Caco-2 (cell line): Measurements from ENCODE around the gene RNMT. TPM values are rescaled to one million over a fixed set of nuclear protein-coding genes. Genes with fewer than 3 reads are reported as not detected.

ENCODE experiments used
- BruUV-seq: library from RNA; stranded (reverse); fragments of 400-500 nt; replicated peaks from 2 replicates; lab custom pipeline; 2021; lab: Mats Ljungman, UMichigan
- CTCF ChIA-PET: fragments of 300-600 bp; sonication (Branson Sonifier 250); formaldehyde crosslinking; loops from one replicate; lab custom pipeline; 2022; ENCODE audit warnings: antibody characterized with exemption; lab: Charles Lee
- POLR2A ChIA-PET: fragments of 300-600 bp; sonication (Branson Sonifier 250); formaldehyde crosslinking; loops from one replicate; lab custom pipeline; 2022; ENCODE audit warnings: antibody characterized with exemption; lab: Charles Lee
- DNase-seq, 2 experiments: peaks; one replicate each; pipeline versions ENCODE4 v3.0.0 to v3.0.0-alpha.2; 2020 to 2022
- H3K27me3 ChIP-seq: replicated peaks from 2 replicates; pipeline ENCODE4 v1.6.0; 2011; ENCODE audit warnings: low read length; ENCODE audit not compliant: control insufficient read depth, insufficient read depth
- H3K36me3 ChIP-seq: 2 replicates; pipeline ENCODE4 v1.5.1; 2011; ENCODE audit warnings: low read length; ENCODE audit not compliant: control insufficient read depth, insufficient read depth
- H3K4me1 ChIP-seq: fragments of 250-450 bp; sonication (Bioruptor Pico); 2 replicates; pipeline ENCODE4 v1.5.1; 2020; ENCODE audit warnings: mild to moderate bottlenecking
- H3K4me3 ChIP-seq: 2 replicates; pipeline ENCODE4 v1.5.1; 2011; ENCODE audit warnings: low read depth, mild to moderate bottlenecking, control low read depth, low read length
- H3K9me3 ChIP-seq: fragments of 250-450 bp; sonication (Bioruptor Pico); 2 replicates; pipeline ENCODE4 v1.5.1; 2020; ENCODE audit warnings: mild to moderate bottlenecking, moderate library complexity
- H3K27ac Mint-ChIP-seq: one replicate; pipeline ENCODE4 v1.8.0; 2022; ENCODE audit warnings: mixed read lengths; ENCODE audit not compliant: unreplicated experiment
- H3K27me3 Mint-ChIP-seq: one replicate; pipeline ENCODE4 v1.8.0; 2022; ENCODE audit warnings: mixed read lengths; ENCODE audit not compliant: insufficient read depth, unreplicated experiment
- H3K36me3 Mint-ChIP-seq: one replicate; pipeline ENCODE4 v1.8.0; 2022; ENCODE audit warnings: mild to moderate bottlenecking, mixed read lengths; ENCODE audit not compliant: insufficient read depth, unreplicated experiment
- H3K4me1 Mint-ChIP-seq: one replicate; pipeline ENCODE4 v1.8.0; 2022; ENCODE audit warnings: low read depth, mixed read lengths; ENCODE audit not compliant: unreplicated experiment
- H3K4me3 Mint-ChIP-seq: one replicate; pipeline ENCODE4 v1.8.0; 2022; ENCODE audit warnings: mild to moderate bottlenecking, moderate library complexity, mixed read lengths; ENCODE audit not compliant: unreplicated experiment
- H3K9me3 Mint-ChIP-seq: one replicate; pipeline ENCODE4 v1.8.0; 2022; ENCODE audit warnings: mixed read lengths; ENCODE audit not compliant: unreplicated experiment
- CTCF ChIP-seq, 2 experiments: fragments of 200-600 bp in 1 of 2; IDR thresholded peaks; 1 replicate in 1 of 2; 2 replicates in 1 of 2; pipeline versions ENCODE4 v1.5.1 to v1.8.0; 2011 to 2022; ENCODE audit warnings: antibody characterized with exemption in 1 of 2, control low read depth in 1 of 2, inconsistent platforms in 1 of 2, low read depth in 1 of 2, low read length in 1 of 2, mild to moderate bottlenecking in 1 of 2, moderate library complexity in 1 of 2; ENCODE audit not compliant: insufficient read depth in 1 of 2, severe bottlenecking in 1 of 2, unreplicated experiment in 1 of 2
- intact Hi-C: fragments of 100-400 bp; cut with micrococcal nuclease; formaldehyde crosslinking; loops from one replicate; pipeline ENCODE4 v1.10.0; 2022; ENCODE audit not compliant: unreplicated experiment
- total RNA-seq: library from RNA; stranded (reverse); gene quantifications from 2 replicates; pipeline ENCODE4 v1.2.3, GENCODE V29; 2022

RNMT gene
- total RNA-seq, 1 experiment from 2014 or later: 36.5 TPM

GRCh38 chr18:13730481-13730880 lies 4.0 kb downstream of the RNMT start:
- no peak overlapping the region for H3K27ac Mint-ChIP-seq
- intact Hi-C loops: no loop called here
- peaks cover 9% of the 10 kb centered on the region for H3K4me1 Mint-ChIP-seq
- no peaks in the 10 kb centered on the region for H3K9me3 Mint-ChIP-seq
- Histone ChIP-seq H3K9me3 (no peaks in the 10 kb centered on the region), H3K4me1 (no peaks in the 10 kb centered on the region), H3K27me3 (no peaks in the 10 kb centered on the region), H3K36me3 (no peaks in the 10 kb centered on the region), H3K4me3 (no peak overlapping the region)
- ChIA-PET CTCF (no interaction called here), POLR2A (no interaction called here)
- TF ChIP-seq CTCF (IDR thresholded peaks at IDR 0.05; ENCODE audit: insufficient read depth in 1 of 2, low read depth in 1 of 2, low read length in 1 of 2, severe bottlenecking in 1 of 2, unreplicated experiment in 1 of 2): no peak
- no peak overlapping the region for H3K4me3 Mint-ChIP-seq
- no peak for DNase-seq
- H3K27me3 Mint-ChIP-seq: no peaks in the 10 kb centered on the region
- BruUV-seq: no TSS peak
- peaks cover 25% of the 10 kb centered on the region for H3K36me3 Mint-ChIP-seq

- DNase-seq: no peak
- TF ChIP-seq CTCF (IDR thresholded peaks at IDR 0.05; ENCODE audit: insufficient read depth in 1 of 2, low read depth in 1 of 2, low read length in 1 of 2, severe bottlenecking in 1 of 2, unreplicated experiment in 1 of 2): no peak
- no peaks in the 10 kb centered on the region for H3K27me3 Mint-ChIP-seq
- no peaks in the 10 kb centered on the region for H3K9me3 ChIP-seq
- CTCF ChIA-PET: no interaction called here
- H3K4me1 ChIP-seq: no peaks in the 10 kb centered on the region
- H3K27me3 ChIP-seq: no peaks in the 10 kb centered on the region
- no peak overlapping the region for H3K4me3 Mint-ChIP-seq
- no peak overlapping the region for H3K27ac Mint-ChIP-seq
- no peaks in the 10 kb centered on the region for H3K36me3 ChIP-seq
- intact Hi-C loops: no loop called here
- no peak overlapping the region for H3K4me3 ChIP-seq
- POLR2A ChIA-PET: no interaction called here
- H3K36me3 Mint-ChIP-seq: peaks cover 36% of the 10 kb centered on the region
- no peaks in the 10 kb centered on the region for H3K9me3 Mint-ChIP-seq
- H3K4me1 Mint-ChIP-seq: no peaks in the 10 kb centered on the region
- BruUV-seq: no TSS peak
Measured at GRCh38 chr18:13735681-13736080, 9.2 kb downstream of the RNMT start.

DNA sequence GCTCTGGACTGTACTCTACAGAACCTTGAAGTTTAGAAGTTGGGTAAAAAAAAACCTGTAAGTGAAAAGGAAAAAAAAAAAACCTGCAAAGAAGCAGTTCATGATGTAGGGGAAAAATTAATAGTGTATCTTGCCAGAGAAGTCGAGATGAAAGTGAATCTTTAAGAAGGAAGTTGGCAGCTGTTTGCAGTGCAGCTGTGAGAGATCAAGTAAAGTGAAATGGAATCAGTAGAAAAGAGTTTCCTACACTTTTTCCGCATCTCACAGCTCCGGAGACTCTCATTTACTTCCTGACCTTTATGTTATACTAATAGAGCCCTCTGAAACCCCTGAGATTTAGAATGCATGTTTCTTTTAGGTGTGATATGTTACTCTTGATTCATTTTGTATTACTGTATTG lies 19.2 kb downstream of the RNMT start:
- Histone ChIP-seq H3K27me3 (no peaks in the 10 kb centered on the region), H3K4me3 (no peak overlapping the region), H3K36me3 (no peaks in the 10 kb centered on the region), H3K4me1 (no peaks in the 10 kb centered on the region), H3K9me3 (no peaks in the 10 kb centered on the region)
- CTCF ChIA-PET: no interaction called here
- POLR2A ChIA-PET: no interaction called here
- no peak overlapping the region for H3K27ac Mint-ChIP-seq
- no TSS peak for BruUV-seq
- H3K4me3 Mint-ChIP-seq: no peak overlapping the region
- intact Hi-C loops: no loop called here
- H3K4me1 Mint-ChIP-seq: no peaks in the 10 kb centered on the region
- no peaks in the 10 kb centered on the region for H3K27me3 Mint-ChIP-seq
- no peaks in the 10 kb centered on the region for H3K9me3 Mint-ChIP-seq
- peaks cover 65% of the 10 kb centered on the region for H3K36me3 Mint-ChIP-seq
- DNase-seq: no peak
- no peak for TF ChIP-seq CTCF (IDR thresholded peaks at IDR 0.05; ENCODE audit: insufficient read depth in 1 of 2, low read depth in 1 of 2, low read length in 1 of 2, severe bottlenecking in 1 of 2, unreplicated experiment in 1 of 2)
